Limb (tissue), 2 donors: ENCODE results near the gene RASAL3.
"Not testable (repeated sequence)": the region's sequence is repeated elsewhere in the genome, so short reads cannot be mapped to it uniquely, and the experiment has no call there.

Experiments used
- DNase-seq, 2 donors: peaks; one replicate each; pipeline ENCODE4 v3.0.0-alpha.2; 2016; ENCODE audit errors: extremely low spot score in 2 of 2

RASAL3 gene

GRCh38 chr19:15464394-15465385, at the start of gene RASAL3:
Gene RASAL3, minus strand, starts transcription at chr19:15464544. Its CDS starts 186 bp downstream, at chr19:15464358.
- no peak for DNase-seq

DNA sequence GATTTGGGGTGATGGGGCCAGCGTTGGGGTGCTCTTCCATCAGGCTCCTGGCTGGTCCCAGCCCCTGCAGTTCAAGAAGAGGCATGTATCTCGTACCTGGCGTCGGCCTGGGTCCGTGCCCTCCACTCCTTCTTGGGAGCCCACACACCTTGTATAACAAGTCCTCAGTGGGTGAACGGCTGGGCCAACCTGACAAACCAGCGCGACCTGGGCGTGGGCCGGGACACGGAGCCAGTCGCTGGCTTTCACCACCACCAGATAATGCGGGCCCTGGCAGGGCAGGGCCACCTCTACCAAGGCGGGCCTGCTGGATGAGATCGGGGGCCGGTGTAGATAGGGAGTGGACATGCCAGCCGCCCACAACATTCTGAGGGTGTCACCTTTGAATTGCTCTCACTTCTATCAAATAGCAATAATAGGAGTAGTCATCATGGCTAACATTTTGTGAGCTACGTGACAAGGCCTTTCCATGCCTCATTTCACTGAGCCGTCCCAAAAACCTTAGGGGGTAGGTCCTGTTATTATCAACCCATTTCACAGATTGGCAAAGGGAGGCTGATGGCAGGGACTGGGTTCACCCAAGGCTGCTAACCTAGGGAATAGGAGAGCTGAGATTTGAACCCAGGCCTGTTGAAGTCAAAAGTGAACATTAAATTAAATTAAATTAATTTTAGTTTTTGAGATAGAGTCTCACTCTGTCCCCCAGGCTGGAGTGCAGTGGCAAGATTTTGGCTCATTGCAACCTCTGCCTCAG, 47.5 kb upstream of the RASAL3 start:
- no peak for DNase-seq

DNA sequence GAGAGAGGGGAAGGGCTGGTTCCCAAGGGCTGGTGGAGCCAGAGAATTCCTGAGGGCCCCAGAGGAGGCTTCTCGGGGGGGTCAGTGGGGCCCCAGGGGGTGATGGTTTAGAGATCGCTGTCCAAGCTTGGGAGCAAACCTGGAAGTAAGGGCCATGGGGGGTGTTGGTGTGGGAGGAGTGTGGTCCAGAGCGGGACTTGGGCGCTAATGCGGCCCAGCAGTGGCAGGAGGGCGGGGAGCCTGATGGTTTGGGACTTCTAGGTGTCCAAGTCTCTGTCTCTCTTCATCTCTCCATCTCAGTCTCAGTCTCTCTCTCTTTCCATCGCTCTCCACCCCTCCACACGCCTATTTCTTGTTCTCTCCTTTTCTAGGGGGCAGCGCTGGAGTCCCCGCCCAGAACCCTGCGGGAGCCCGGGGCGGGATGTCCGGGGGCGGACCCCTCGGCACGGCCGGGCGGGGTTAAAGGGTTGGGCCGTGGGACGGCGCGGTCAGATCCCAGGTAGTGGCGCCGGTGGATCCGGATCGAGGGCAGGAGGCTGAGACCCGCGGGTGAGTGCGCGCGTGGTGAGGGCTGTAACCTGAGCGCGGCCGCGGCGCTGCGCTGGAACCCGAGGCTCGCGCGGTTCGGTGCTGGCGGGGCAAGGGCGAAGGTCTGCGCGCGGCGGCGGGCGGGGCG, 43.8 kb upstream of the RASAL3 start, which contains the start of gene CYP4F22:
TSS of gene CYP4F22 (plus strand) at position 491 of the 676 bp plus-strand sequence. CDS start 16,812 bp downstream, outside the sequence.
- DNase-seq, result no peak

GRCh38 chr19:15507068-15508034, 43.0 kb upstream of the RASAL3 start:
- no peak for DNase-seq

GRCh38 chr19:15506074-15506571, 41.8 kb upstream of the RASAL3 start:
- no peak for DNase-seq

DNA sequence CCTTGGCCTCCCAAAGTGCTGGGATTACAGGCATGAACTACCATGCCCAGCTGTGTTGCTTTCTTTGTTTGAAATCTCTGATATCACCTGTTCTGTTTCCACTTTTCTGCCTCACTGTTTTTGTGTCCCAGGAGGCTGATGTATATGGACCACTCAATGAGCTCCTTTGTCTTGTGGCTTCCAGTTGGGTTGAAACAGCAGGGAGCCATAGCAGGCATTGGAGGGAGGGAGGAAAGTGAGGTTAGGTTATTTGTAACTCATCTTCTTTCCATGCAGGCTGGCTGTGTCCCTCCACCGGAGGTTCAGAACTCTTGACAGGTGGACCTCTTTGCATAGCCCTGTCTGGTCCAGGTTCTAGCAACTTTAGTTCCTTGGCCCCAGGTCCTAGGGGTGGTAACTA, 37.9 kb upstream of the RASAL3 start:
- no peak for DNase-seq

- DNase-seq, result no peak
Measured at GRCh38 chr19:15501596-15501995, 37.3 kb upstream of the RASAL3 start.

DNA sequence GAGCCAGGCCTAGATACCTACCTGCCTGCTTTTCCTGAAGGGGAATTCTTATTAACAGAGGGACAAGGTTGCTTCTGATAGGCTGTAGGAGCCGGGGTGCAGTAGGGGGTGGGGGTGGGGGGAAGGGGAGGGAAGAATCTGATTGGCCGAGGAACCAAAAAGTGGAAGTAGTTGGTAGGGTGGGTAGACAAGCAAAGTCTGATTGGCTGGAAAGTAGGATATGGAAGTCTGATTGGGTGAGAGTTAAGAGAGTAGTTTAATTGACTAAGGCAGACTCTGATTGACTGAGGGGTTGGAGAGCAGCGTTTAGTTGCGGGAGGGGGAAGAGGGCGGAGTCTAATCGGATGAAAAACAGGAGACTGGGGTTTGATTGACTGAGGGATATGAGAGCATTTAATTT, 34.6 kb upstream of the RASAL3 start:
- no peak for DNase-seq

DNA sequence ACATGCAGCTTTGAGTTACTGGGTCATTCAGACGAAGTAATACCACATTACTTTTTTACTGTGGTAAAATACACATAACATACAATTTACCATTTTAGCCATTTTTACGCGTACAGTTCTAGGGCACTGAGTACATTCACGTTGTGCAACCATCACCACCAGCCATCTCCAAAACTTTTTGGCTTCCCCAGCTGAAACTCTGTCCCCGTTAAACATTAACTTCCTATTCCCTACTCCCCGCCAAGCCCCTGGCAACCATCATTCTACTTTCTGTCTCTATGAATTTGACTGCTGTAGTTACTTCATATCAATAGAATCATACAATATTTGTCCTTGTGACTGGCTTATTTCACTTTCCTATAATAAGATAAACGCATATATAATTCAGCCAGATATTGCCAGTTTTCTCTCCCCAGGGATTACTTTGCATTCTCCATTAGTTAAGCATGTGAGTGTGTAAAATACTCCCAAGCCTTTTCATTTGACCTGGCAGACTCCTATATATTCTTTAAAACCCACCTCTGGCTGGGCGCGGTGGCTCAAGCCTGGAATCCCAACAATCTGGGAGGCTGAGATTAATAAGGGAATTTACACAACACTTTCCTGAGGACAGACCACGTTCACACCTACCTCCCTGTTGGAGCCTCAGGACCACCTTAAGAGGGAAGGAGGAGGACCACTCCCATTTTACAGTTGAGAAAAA, 34.0 kb upstream of the RASAL3 start:
- no peak for DNase-seq

DNA sequence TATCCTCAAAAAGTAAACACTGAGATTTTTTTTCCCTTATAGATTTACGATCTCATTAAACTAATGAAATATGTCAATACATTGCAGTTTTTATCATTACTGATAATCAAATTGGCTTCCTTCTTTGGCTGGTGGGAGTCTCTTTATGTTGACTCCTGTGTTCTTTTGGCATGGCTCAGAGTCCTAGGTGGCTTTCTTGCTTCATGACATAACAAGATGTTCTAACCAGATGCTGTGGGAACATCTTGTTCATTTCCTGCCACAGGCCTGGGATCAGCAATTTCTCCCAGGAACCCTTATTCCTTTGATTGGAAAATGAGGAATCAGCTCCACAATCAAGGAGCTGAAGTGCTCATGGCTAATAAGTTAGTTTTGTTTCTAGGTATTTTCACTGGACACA, 30.8 kb upstream of the RASAL3 start:
- DNase-seq, result no peak

- DNase-seq, result no peak
Measured at GRCh38 chr19:15488489-15489226, 24.3 kb upstream of the RASAL3 start.

DNA sequence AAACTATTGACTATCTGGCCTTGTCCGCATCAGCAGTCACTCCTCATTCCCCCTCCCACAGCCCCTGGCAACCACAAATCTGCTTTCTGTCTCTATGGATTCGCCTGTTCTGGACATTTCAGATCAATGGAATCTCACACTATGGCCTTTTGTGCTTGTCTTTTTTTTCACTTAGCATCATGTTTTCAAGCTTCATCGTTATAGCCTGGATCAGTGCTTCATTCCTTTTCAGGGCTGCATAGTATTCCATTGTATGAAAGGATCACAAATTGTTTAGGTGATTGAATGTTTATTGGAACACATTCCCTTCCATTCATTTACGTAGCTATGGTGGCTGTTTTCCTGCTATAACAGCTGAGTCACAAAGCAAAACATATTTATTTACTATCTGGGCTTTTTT, 22.7 kb upstream of the RASAL3 start:
- DNase-seq, result no peak

DNA sequence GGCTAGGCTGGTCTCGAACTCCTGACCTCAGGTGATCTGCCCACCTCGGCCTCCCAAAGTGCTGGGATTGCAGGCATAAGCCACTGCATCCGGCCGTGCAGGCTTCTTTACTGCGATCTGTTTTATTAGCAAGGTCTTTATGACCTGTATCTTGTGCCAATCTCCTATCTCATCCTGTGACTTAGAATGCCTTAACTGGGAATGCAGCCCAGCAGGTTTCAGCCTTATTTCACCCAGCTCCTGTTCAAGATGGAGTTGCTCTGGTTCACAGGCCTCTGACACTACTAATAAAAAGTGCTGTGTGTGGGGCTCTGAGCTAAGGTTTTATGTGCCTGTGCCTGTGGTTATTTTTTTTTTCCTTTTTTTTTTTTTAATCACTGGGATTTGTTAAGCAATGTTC, 21.4 kb upstream of the RASAL3 start:
- not testable (repeated sequence) for DNase-seq

- DNase-seq, result not testable (repeated sequence)
Measured at GRCh38 chr19:15480996-15481395, 16.7 kb upstream of the RASAL3 start.

- no peak for DNase-seq
Measured at GRCh38 chr19:15479391-15480345, 15.3 kb upstream of the RASAL3 start, which contains the start of gene PGLYRP2. Gene PGLYRP2, minus strand, starts transcription at chr19:15479501. Its CDS starts 130 bp downstream, at chr19:15479371.

- DNase-seq, result no peak
Measured at GRCh38 chr19:15476325-15476724, 12.0 kb upstream of the RASAL3 start.

GRCh38 chr19:15475611-15476010, 11.3 kb upstream of the RASAL3 start:
- no peak for DNase-seq

- no peak for DNase-seq
Measured at GRCh38 chr19:15475169-15475568, 10.8 kb upstream of the RASAL3 start.
